IPS DF 6.9 (cell line): ENCODE measurements around the gene PRDM5.

ENCODE experiments used
- DNase-seq: peaks from one replicate; pipeline ENCODE4 v3.0.0-alpha.2; 2013; ENCODE audit warnings: low read depth, low spot score
- H3K27ac ChIP-seq: one replicate; pipeline ENCODE4 v1.5.1; 2013; ENCODE audit warnings: low read length, control low read depth
- H3K27me3 ChIP-seq: 2 replicates; pipeline ENCODE4 v1.6.1; 2013; ENCODE audit warnings: mild to moderate bottlenecking, low read length; ENCODE audit not compliant: control insufficient read depth, insufficient read depth
- H3K36me3 ChIP-seq: 2 replicates; pipeline ENCODE4 v1.6.1; 2013; ENCODE audit warnings: low read length; ENCODE audit not compliant: control insufficient read depth, insufficient read depth
- H3K4me1 ChIP-seq: 2 replicates; pipeline ENCODE4 v1.6.1; 2013; ENCODE audit warnings: low read length; ENCODE audit not compliant: control insufficient read depth, insufficient read depth
- H3K4me3 ChIP-seq: 2 replicates; pipeline ENCODE4 v1.5.1; 2013; ENCODE audit warnings: mild to moderate bottlenecking, low read length
- H3K9me3 ChIP-seq: 2 replicates; pipeline ENCODE4 v1.6.1; 2013; ENCODE audit warnings: low read length, inconsistent platforms; ENCODE audit not compliant: control insufficient read depth, insufficient read depth
- WGBS: extraction: QIAGEN DNeasy Blood & Tissue Kit; methylation state at CpG from one replicate; pipeline ENCODE4 v1.1.7; 2013; ENCODE audit warnings: mixed read lengths, missing lambda C conversion rate; ENCODE audit not compliant: insufficient read length, insufficient coverage; 5-methylcytosine and 5-hydroxymethylcytosine counted together

The PRDM5 gene

DNA sequence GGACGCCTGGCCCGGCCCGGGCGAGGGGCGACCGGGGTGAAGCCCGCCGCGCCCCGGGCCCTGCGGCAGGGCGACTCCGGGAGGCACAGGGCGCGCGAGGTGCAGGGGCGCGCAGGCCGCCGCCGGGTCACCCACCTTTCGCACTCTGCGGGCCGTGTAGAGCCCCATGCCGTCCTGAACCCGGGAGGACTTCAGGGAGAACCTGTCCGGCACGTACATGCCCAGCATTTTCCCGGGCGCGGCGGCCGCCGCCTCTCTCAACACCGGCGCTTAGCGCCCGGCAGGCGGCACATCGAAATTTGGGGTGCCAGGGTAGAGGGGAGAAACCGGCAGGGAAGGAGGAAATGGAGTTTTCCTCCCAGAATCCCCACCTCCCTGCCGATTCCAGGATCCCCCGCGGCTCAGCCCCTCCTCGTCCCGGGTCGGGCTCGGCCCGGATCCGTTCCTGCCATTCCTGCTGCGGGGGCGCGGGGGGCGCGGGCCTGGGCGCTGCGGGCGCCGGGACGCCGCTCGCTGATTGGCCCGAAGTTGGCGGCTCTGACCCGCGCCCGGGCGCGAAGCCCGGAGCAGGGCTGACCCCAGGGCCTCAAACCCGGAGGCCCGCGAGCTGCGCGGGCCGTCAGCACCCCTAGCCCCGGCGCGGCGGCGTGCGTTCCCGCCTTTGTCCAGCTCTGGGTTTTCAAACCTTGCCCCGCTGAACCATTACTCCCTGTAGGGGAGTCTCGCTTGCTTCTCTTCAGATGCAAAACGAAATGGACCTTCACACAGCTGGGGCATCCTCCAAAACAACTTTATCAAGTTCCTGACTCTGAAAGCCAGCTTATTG lies at the start of gene PRDM5:
TSS of gene PRDM5 (minus strand) at position 346 of the 826 bp plus-strand sequence. CDS start at position 228, 118 bp downstream.
- H3K4me1 ChIP-seq, result no peaks in the 10 kb centered on the region
- no peaks in the 10 kb centered on the region; the same call in 1 of the 2 replicates for H3K36me3 ChIP-seq
- no peaks in the 10 kb centered on the region for H3K27me3 ChIP-seq
- WGBS, result no CpG with 5 or more reads among the region's 86 CpGs
- no peaks in the 10 kb centered on the region for H3K9me3 ChIP-seq
- DNase-seq, result peak; percentile 33
- H3K27ac ChIP-seq, result no peak within 1 kb of the TSS
- peak within 1 kb of the TSS; percentile 98 for H3K4me3 ChIP-seq

DNA sequence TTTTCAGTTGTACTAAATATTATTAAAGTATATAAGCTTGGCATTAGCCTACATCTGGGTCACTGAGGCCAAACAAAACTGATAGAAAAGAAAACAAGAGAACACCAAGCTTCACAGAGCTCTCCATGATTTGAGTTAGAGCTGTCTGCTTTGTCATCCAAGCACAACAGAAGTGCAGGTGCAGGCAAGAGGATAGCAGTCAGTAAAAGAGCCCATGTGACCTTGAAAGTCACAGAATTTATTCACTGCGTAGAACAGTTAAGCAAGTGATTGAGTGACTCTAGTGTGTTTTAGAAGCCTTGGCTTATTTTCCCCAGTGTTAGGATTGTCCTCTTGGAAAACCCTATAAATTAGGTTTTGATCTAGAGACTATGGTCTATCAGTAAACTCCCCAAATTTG lies 49.4 kb upstream of the PRDM5 start:
- no CpG with 5 or more reads among the region's 1 CpG for WGBS
- H3K9me3 ChIP-seq, result no peaks in the 10 kb centered on the region
- H3K27me3 ChIP-seq, result no peaks in the 10 kb centered on the region
- no peaks in the 10 kb centered on the region for H3K36me3 ChIP-seq
- no peaks in the 10 kb centered on the region for H3K4me1 ChIP-seq
- H3K4me3 ChIP-seq, result no peak overlapping the region
- no peak for DNase-seq
- H3K27ac ChIP-seq, result no peak overlapping the region

DNA sequence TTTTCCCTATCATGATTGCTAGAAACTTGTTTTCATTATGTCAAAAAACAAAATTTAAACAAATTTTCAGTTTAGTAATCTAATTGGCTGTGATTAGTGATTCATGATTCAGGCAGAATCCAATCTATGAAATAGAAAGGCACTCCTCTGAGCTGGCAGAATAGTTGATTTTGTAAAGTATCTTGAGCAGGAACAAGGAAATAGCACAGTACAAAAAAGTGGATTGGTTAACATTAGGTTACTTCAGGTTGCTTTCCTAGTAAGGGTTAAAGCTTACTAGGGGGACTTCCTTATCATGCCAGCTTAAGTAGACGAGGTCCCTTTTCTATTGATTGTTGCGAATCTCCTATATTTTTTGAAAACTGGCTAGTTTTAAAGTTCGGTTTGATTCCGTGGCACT lies 43.4 kb upstream of the PRDM5 start:
- Histone ChIP-seq H3K9me3 (no peaks in the 10 kb centered on the region), H3K4me1 (no peaks in the 10 kb centered on the region), H3K27ac (no peak overlapping the region), H3K36me3 (no peaks in the 10 kb centered on the region), H3K4me3 (no peak overlapping the region), H3K27me3 (no peaks in the 10 kb centered on the region)
- WGBS, result no CpG with 5 or more reads among the region's 4 CpGs
- DNase-seq, result no peak

- Histone ChIP-seq H3K36me3 (no peaks in the 10 kb centered on the region), H3K27ac (no peak overlapping the region), H3K4me1 (no peaks in the 10 kb centered on the region), H3K9me3 (no peaks in the 10 kb centered on the region), H3K27me3 (no peaks in the 10 kb centered on the region), H3K4me3 (no peak overlapping the region)
- DNase-seq, result no peak
- WGBS, result no CpG with 5 or more reads among the region's 1 CpG
Measured at GRCh38 chr4:120964596-120964995, 42.1 kb upstream of the PRDM5 start.

GRCh38 chr4:120963449-120963848 lies 40.9 kb upstream of the PRDM5 start:
- Histone ChIP-seq H3K4me3 (no peak overlapping the region), H3K27me3 (no peaks in the 10 kb centered on the region), H3K27ac (no peak overlapping the region), H3K36me3 (no peaks in the 10 kb centered on the region), H3K4me1 (no peaks in the 10 kb centered on the region), H3K9me3 (no peaks in the 10 kb centered on the region)
- WGBS, result no CpG with 5 or more reads among the region's 4 CpGs
- no peak for DNase-seq

- no peaks in the 10 kb centered on the region for H3K9me3 ChIP-seq
- H3K36me3 ChIP-seq, result no peaks in the 10 kb centered on the region
- no peaks in the 10 kb centered on the region for H3K4me1 ChIP-seq
- DNase-seq, result no peak
- no peak overlapping the region for H3K4me3 ChIP-seq
- H3K27ac ChIP-seq, result no peak overlapping the region
- no CpG with 5 or more reads among the region's 2 CpGs for WGBS
- no peaks in the 10 kb centered on the region for H3K27me3 ChIP-seq
Measured at GRCh38 chr4:120960656-120961267, 38.2 kb upstream of the PRDM5 start.

DNA sequence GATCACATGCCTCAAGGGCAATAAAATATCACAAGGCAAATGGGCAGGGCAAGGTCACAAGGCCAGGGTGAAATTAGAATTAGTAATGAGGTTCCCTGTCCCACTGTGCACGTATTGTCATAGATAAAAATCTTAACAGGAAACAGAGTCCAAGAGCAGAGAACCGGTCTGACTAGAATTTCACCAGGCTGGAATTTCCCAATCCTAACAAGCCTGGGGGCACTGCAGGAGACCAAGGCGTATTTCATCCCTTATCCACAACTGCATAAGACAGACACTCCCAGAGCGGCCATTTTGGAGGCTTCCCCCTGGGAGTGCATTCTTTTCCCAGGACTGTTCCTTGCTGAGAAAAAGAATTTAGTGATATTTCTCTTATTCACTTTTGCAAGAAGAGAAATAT lies 25.9 kb upstream of the PRDM5 start:
- Histone ChIP-seq H3K9me3 (no peaks in the 10 kb centered on the region), H3K4me1 (no peaks in the 10 kb centered on the region), H3K36me3 (no peaks in the 10 kb centered on the region), H3K27me3 (no peaks in the 10 kb centered on the region), H3K27ac (no peak overlapping the region), H3K4me3 (no peak overlapping the region)
- WGBS, result no CpG with 5 or more reads among the region's 4 CpGs
- DNase-seq, result no peak

- Histone ChIP-seq H3K27me3 (no peaks in the 10 kb centered on the region), H3K4me3 (no peak overlapping the region), H3K27ac (no peak overlapping the region), H3K36me3 (no peaks in the 10 kb centered on the region), H3K9me3 (no peaks in the 10 kb centered on the region), H3K4me1 (no peaks in the 10 kb centered on the region)
- no CpG with 5 or more reads among the region's 3 CpGs for WGBS
- no peak for DNase-seq
Measured at GRCh38 chr4:120942776-120943175, 20.2 kb upstream of the PRDM5 start.

DNA sequence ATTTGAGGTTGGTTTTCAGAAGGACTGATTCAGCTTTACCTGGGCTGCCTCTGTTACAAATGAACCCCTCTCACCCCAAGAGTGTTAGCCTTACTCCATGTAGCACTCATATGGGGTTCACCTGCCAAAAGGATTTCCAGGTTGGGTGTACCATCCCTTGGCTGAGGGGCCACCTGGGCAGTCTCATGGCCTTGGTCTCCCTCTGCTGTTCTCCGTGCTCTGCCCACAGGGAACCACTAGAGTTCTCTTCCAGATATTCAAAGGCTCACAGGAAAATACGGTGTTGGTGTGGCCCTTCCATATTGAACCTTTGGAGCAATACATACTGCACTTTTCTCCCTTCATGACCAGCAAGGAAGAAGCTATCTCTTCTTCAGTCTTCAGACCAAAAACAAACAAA lies 18.0 kb upstream of the PRDM5 start:
- Histone ChIP-seq H3K4me1 (no peaks in the 10 kb centered on the region), H3K36me3 (no peaks in the 10 kb centered on the region), H3K27me3 (no peaks in the 10 kb centered on the region), H3K9me3 (no peaks in the 10 kb centered on the region), H3K27ac (no peak overlapping the region), H3K4me3 (no peak overlapping the region)
- no CpG with 5 or more reads among the region's 2 CpGs for WGBS
- no peak for DNase-seq

DNA sequence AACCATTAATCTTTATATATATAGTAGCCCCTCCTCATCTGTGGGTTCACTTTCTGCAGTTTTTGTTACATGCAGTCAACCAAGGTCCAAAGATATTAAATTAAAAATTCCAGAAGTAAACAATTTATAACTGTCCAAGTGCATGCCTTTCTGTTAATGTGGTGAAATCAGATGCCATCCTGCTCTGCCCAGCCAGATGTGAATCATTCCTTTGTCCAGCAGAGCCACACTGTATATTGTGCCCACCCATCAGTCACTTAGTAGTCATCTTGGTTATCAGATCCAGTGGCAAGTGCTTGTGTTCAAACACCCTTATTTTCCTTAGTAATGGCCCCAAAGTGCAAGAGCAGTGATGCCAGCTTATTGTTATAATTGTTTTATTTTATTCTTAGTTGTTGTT lies 17.2 kb upstream of the PRDM5 start:
- no peaks in the 10 kb centered on the region for H3K36me3 ChIP-seq
- no peak overlapping the region for H3K4me3 ChIP-seq
- no peaks in the 10 kb centered on the region for H3K27me3 ChIP-seq
- no peak for DNase-seq
- H3K27ac ChIP-seq, result no peak overlapping the region
- H3K4me1 ChIP-seq, result no peaks in the 10 kb centered on the region
- no peaks in the 10 kb centered on the region for H3K9me3 ChIP-seq

DNA sequence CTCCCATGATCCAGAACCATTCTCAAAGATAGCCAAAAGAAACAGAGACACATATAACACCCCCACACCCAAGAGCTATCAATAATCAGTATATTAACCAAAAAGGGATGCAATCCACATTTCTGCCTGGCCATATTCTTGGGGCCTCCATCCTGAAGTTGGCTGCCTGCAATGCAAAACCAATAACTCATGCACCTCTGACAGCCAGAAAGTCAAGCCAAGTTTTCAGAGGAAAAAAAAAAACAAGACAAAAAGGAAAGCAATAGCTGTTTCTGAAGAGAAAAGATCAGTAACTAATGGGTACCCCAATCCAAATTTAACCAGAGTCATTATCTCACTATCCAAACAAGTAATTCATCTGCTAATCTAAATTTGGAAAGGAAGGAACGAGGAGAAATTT lies 7.3 kb upstream of the PRDM5 start:
- no CpG with 5 or more reads among the region's 1 CpG for WGBS
- Histone ChIP-seq H3K27ac (no peak overlapping the region), H3K9me3 (no peaks in the 10 kb centered on the region), H3K36me3 (no peaks in the 10 kb centered on the region), H3K4me3 (no peak overlapping the region), H3K27me3 (no peaks in the 10 kb centered on the region), H3K4me1 (no peaks in the 10 kb centered on the region)
- no peak for DNase-seq
